Thyroid gland (tissue), 4 donors: ENCODE measurements around the gene WEE1. TPM values are rescaled to one million over a fixed set of nuclear protein-coding genes. Genes with fewer than 3 reads are reported as not detected.
"Not testable (repeated sequence)": the region's sequence is repeated elsewhere in the genome, so short reads cannot be mapped to it uniquely, and the experiment has no call there.

Experiments
- DNase-seq, 2 donors: peaks; one replicate each; pipeline ENCODE4 v3.0.0-alpha.2; 2019
- H3K27ac ChIP-seq, 3 donors: fragments of 200-600 bp; sonication (generic); 1 replicate in 2 of 3; 2 replicates in 1 of 3; pipeline ENCODE4 v1.5.1; 2016 to 2019; ENCODE audit warnings: mild to moderate bottlenecking in 1 of 3, moderate library complexity in 1 of 3
- H3K27me3 ChIP-seq: fragments of 200-600 bp; sonication (generic); one replicate; pipeline ENCODE4 v1.5.1; 2019
- H3K36me3 ChIP-seq, 2 donors: fragments of 200-600 bp; sonication (generic); one replicate each; pipeline ENCODE4 v1.5.1; 2016 to 2019
- H3K4me1 ChIP-seq, 2 donors: fragments of 200-600 bp; sonication (generic); one replicate each; pipeline ENCODE4 v1.5.1; 2017 to 2019
- H3K4me3 ChIP-seq, 3 donors: fragments of 200-600 bp; sonication (generic); replicated peaks in 1 of 3; 1 replicate in 2 of 3; 2 replicates in 1 of 3; pipeline ENCODE4 v1.5.1; 2016; ENCODE audit warnings: mild to moderate bottlenecking in 1 of 3
- H3K9me3 ChIP-seq: fragments of 200-600 bp; sonication (generic); one replicate; pipeline ENCODE4 v1.5.1; 2017
- CTCF ChIP-seq, 6 experiments: fragments of 200-600 bp in 3 of 6; fragments of 450-650 bp in 3 of 6; sonication (generic) in 3 of 6; IDR thresholded peaks; one replicate each; pipeline ENCODE4 v1.5.1; 2016 to 2019; ENCODE audit warnings: antibody characterized with exemption in 6 of 6, mild to moderate bottlenecking in 2 of 6, inconsistent platforms in 1 of 6, moderate library complexity in 1 of 6
- POLR2A ChIP-seq, 2 donors: fragments of 450-650 bp; IDR thresholded peaks; one replicate each; pipeline ENCODE4 v1.6.1; 2017; ENCODE audit warnings: antibody characterized with exemption in 2 of 2, mild to moderate bottlenecking in 2 of 2, moderate library complexity in 1 of 2
- WGBS, 2 donors: methylation state at CpG; one replicate each; pipeline ENCODE4 v1.1.5; 2017; 5-methylcytosine and 5-hydroxymethylcytosine counted together
- intact Hi-C: fragments of 100-400 bp; cut with DNase I; formaldehyde crosslinking; loops from one replicate; pipeline ENCODE4 v1.15.1; 2023
- total RNA-seq, 4 donors: library from RNA; depleted of rRNA; stranded (reverse); fragments of >200 nt; gene quantifications; one replicate each; pipeline ENCODE4 v1.2.3, GENCODE V29; 2016

The WEE1 gene
- total RNA-seq, 4 donors from 2014 or later, result 29.6 to 35.6 (median 32.5) TPM

- TF ChIP-seq POLR2A (IDR thresholded peaks at IDR 0.05) (no peak), CTCF (IDR thresholded peaks at IDR 0.05) (no peak)
- no peaks in the 10 kb centered on the region for H3K36me3 ChIP-seq
- 91 to 92% methylated on average over 4 of the region's 4 CpGs for WGBS, 2 donors
- no peak for DNase-seq
- H3K4me1 ChIP-seq, result peaks cover 0 to 8% of the 10 kb centered on the region in 2 donors
- H3K27ac ChIP-seq, result no peak overlapping the region
- H3K27me3 ChIP-seq, result no peaks in the 10 kb centered on the region
- H3K4me3 ChIP-seq, result no peak overlapping the region
- intact Hi-C loops, result no loop called here
- H3K9me3 ChIP-seq, result no peaks in the 10 kb centered on the region
These were observed 23.5 kb downstream of the WEE1 start for GRCh38 chr11:9596926-9597464.

GRCh38 chr11:9600166-9600565 is 26.7 kb downstream of the WEE1 start:
- 92 to 95% methylated on average over 2 of the region's 2 CpGs for WGBS, 2 donors
- intact Hi-C loops, result no loop called here
- DNase-seq, result no peak
- no peaks in the 10 kb centered on the region for H3K27me3 ChIP-seq
- H3K27ac ChIP-seq, result no peak overlapping the region
- H3K4me3 ChIP-seq, result no peak overlapping the region
- H3K4me1 ChIP-seq, result peaks cover 0 to 8% of the 10 kb centered on the region in 2 donors
- H3K36me3 ChIP-seq, result no peaks in the 10 kb centered on the region
- H3K9me3 ChIP-seq, result no peaks in the 10 kb centered on the region
- TF ChIP-seq POLR2A (IDR thresholded peaks at IDR 0.05), result no peak
- no peak for TF ChIP-seq CTCF (IDR thresholded peaks at IDR 0.05)

- peaks cover 0 to 8% of the 10 kb centered on the region in 2 donors for H3K4me1 ChIP-seq
- no peaks in the 10 kb centered on the region for H3K36me3 ChIP-seq
- 74 to 75% methylated on average over 4 of the region's 4 CpGs for WGBS, 2 donors
- DNase-seq, result no peak
- no peaks in the 10 kb centered on the region for H3K9me3 ChIP-seq
- TF ChIP-seq POLR2A (IDR thresholded peaks at IDR 0.05) (no peak), CTCF (IDR thresholded peaks at IDR 0.05) (no peak)
- H3K27ac ChIP-seq, result no peak overlapping the region
- H3K4me3 ChIP-seq, result no peak overlapping the region
- no peaks in the 10 kb centered on the region for H3K27me3 ChIP-seq
- intact Hi-C loops, result no loop called here
These were observed 27.2 kb downstream of the WEE1 start for GRCh38 chr11:9600644-9601036.

GRCh38 chr11:9601037-9601875 is 27.8 kb downstream of the WEE1 start:
- TF ChIP-seq CTCF (IDR thresholded peaks at IDR 0.05) (no peak), POLR2A (IDR thresholded peaks at IDR 0.05) (no peak)

GRCh38 chr11:9601876-9602199 is 28.4 kb downstream of the WEE1 start:
- H3K27ac ChIP-seq, result no peak overlapping the region
- peaks cover 0 to 8% of the 10 kb centered on the region in 2 donors for H3K4me1 ChIP-seq
- DNase-seq, result no peak
- no peaks in the 10 kb centered on the region for H3K9me3 ChIP-seq
- no peak for TF ChIP-seq CTCF (IDR thresholded peaks at IDR 0.05)
- TF ChIP-seq POLR2A (IDR thresholded peaks at IDR 0.05), result no peak
- H3K36me3 ChIP-seq, result no peaks in the 10 kb centered on the region
- intact Hi-C loops, result no loop called here
- H3K27me3 ChIP-seq, result no peaks in the 10 kb centered on the region
- H3K4me3 ChIP-seq, result no peak overlapping the region
- 87 to 88% methylated on average over 5 of the region's 5 CpGs for WGBS, 2 donors

More at GRCh38 chr11:9601037-9601875, 27.8 kb downstream of the WEE1 start:
- Histone ChIP-seq H3K36me3 (no peaks in the 10 kb centered on the region), H3K27ac (no peak overlapping the region), H3K4me1 (peaks cover 0 to 8% of the 10 kb centered on the region in 2 donors), H3K9me3 (no peaks in the 10 kb centered on the region), H3K4me3 (no peak overlapping the region), H3K27me3 (no peaks in the 10 kb centered on the region)
- intact Hi-C loops, result no loop called here
- 48 to 63% methylated on average over 7 of the region's 7 CpGs for whole genome bisulfite sequencing, 2 donors
- DNase-seq, result no peak

- H3K4me1 ChIP-seq, DNase-seq, intact Hi-C loops, H3K36me3 ChIP-seq, H3K4me3 ChIP-seq, H3K9me3 ChIP-seq, H3K27ac ChIP-seq, H3K27me3 ChIP-seq: not testable (repeated sequence)
- 95 to 98% methylated on average over 14 of the region's 14 CpGs for WGBS, 2 donors
These were observed 29.7 kb downstream of the WEE1 start for GRCh38 chr11:9603214-9603613.
